OCI-LY3 (cell line): Measurements from ENCODE around the gene WARS2.
"Not testable (repeated sequence)": the region's sequence is repeated elsewhere in the genome, so short reads cannot be mapped to it uniquely, and the experiment has no call there.

Experiments
- H2AFZ ChIP-seq: fragments of 200-600, 300-600 bp; shearing (Covaris generic); 2 replicates; pipeline ENCODE4 v1.6.0; 2014; ENCODE audit warnings: antibody characterized with exemption, low read depth, low read length
- H3K27ac ChIP-seq: fragments of 200-600, 300-600 bp; sonication (generic); 2 replicates; pipeline ENCODE4 v1.5.1; 2014; ENCODE audit warnings: mild to moderate bottlenecking, low read length, moderate library complexity, mixed read lengths
- H3K27me3 ChIP-seq: fragments of 200-600, 300-600 bp; sonication (generic); 2 replicates; pipeline ENCODE4 v1.6.1; 2014; ENCODE audit warnings: low read depth, low read length, mixed read lengths
- H3K36me3 ChIP-seq: fragments of 200-600, 300-600 bp; sonication (generic); replicated peaks from 2 replicates; pipeline ENCODE3; 2014; ENCODE audit warnings: low read depth, low read length, mixed read lengths
- H3K4me1 ChIP-seq: fragments of 300-600, 200-600 bp; sonication (generic); 2 replicates; pipeline ENCODE4 v1.6.1; 2014; ENCODE audit warnings: low read length, mixed read lengths
- H3K4me2 ChIP-seq: fragments of 200-600, 300-600 bp; sonication (generic); 2 replicates; pipeline ENCODE4 v1.6.1; 2014; ENCODE audit warnings: low read length, mixed read lengths
- H3K4me3 ChIP-seq: fragments of 300-600, 200-600 bp; sonication (generic); 2 replicates; pipeline ENCODE4 v1.5.1; 2014; ENCODE audit warnings: antibody characterized with exemption, mild to moderate bottlenecking, low read length, moderate library complexity
- H3K79me2 ChIP-seq: fragments of 300-600, 200-600 bp; shearing (Covaris generic); 2 replicates; pipeline ENCODE4 v1.6.1; 2014; ENCODE audit warnings: mild to moderate bottlenecking, low read length, mixed read lengths
- H3K9ac ChIP-seq: fragments of 300-600, 200-600 bp; shearing (Covaris generic); 2 replicates; pipeline ENCODE4 v1.6.0; 2014; ENCODE audit warnings: mild to moderate bottlenecking, low read length, moderate library complexity
- H3K9me3 ChIP-seq: fragments of 200-600, 300-600 bp; shearing (Covaris generic); 2 replicates; pipeline ENCODE4 v1.6.1; 2014; ENCODE audit warnings: low read length, mixed read lengths; ENCODE audit not compliant: insufficient read depth
- H4K20me1 ChIP-seq: fragments of 200-600, 300-600 bp; sonication (generic); 2 replicates; pipeline ENCODE4 v1.6.1; 2016; ENCODE audit warnings: low read length, mixed read lengths; ENCODE audit not compliant: insufficient read depth
- EZH2phosphoT487 ChIP-seq: fragments of 200-600 bp; shearing (Covaris generic); IDR thresholded peaks from 2 replicates; pipeline ENCODE4 v1.6.1; 2018; ENCODE audit warnings: antibody characterized with exemption, mixed run types, low read depth
- TF ChIP-seq, protein P1 (sequence below): fragments of 200-600, 300-600 bp; sonication (generic); IDR thresholded peaks from 2 replicates; pipeline ENCODE4 v1.5.1; 2014; ENCODE audit warnings: antibody characterized with exemption, low read length, low read depth

The WARS2 gene

GRCh38 chr1:119133987-119134386 is 6.5 kb downstream of the WARS2 start:
- H3K79me2 ChIP-seq, result peaks cover 6% of the 10 kb centered on the region; the same call in 1 of the 2 replicates
- H2AFZ ChIP-seq, result no peak overlapping the region
- no peaks in the 10 kb centered on the region for H4K20me1 ChIP-seq
- peaks cover under 1% of the 10 kb centered on the region; the same call in 1 of the 2 replicates for H3K4me1 ChIP-seq
- H3K4me3 ChIP-seq, result no peak overlapping the region
- no peak overlapping the region for H3K27ac ChIP-seq
- no peak overlapping the region for H3K9ac ChIP-seq
- no peaks in the 10 kb centered on the region for H3K27me3 ChIP-seq
- no peaks in the 10 kb centered on the region for H3K9me3 ChIP-seq
- H3K4me2 ChIP-seq, result no peak overlapping the region
- TF ChIP-seq, protein P1, sequence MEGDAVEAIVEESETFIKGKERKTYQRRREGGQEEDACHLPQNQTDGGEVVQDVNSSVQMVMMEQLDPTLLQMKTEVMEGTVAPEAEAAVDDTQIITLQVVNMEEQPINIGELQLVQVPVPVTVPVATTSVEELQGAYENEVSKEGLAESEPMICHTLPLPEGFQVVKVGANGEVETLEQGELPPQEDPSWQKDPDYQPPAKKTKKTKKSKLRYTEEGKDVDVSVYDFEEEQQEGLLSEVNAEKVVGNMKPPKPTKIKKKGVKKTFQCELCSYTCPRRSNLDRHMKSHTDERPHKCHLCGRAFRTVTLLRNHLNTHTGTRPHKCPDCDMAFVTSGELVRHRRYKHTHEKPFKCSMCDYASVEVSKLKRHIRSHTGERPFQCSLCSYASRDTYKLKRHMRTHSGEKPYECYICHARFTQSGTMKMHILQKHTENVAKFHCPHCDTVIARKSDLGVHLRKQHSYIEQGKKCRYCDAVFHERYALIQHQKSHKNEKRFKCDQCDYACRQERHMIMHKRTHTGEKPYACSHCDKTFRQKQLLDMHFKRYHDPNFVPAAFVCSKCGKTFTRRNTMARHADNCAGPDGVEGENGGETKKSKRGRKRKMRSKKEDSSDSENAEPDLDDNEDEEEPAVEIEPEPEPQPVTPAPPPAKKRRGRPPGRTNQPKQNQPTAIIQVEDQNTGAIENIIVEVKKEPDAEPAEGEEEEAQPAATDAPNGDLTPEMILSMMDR, result no peak
- no peak for TF ChIP-seq EZH2phosphoT487
- no peaks in the 10 kb centered on the region for H3K36me3 ChIP-seq

- no peak overlapping the region for H3K9ac ChIP-seq
- no peak overlapping the region for H3K27ac ChIP-seq
- no peaks in the 10 kb centered on the region for H3K9me3 ChIP-seq
- H4K20me1 ChIP-seq, result no peaks in the 10 kb centered on the region
- no peaks in the 10 kb centered on the region for H3K27me3 ChIP-seq
- TF ChIP-seq EZH2phosphoT487, result no peak
- TF ChIP-seq, protein P1, result no peak
- no peak overlapping the region for H3K4me3 ChIP-seq
- no peak overlapping the region for H3K4me2 ChIP-seq
- no peaks in the 10 kb centered on the region for H3K4me1 ChIP-seq
- no peak overlapping the region for H2AFZ ChIP-seq
- peaks cover 3% of the 10 kb centered on the region; the same call in 1 of the 2 replicates for H3K79me2 ChIP-seq
- H3K36me3 ChIP-seq, result no peaks in the 10 kb centered on the region
Measured at GRCh38 chr1:119132179-119132578, 8.3 kb downstream of the WARS2 start.

DNA sequence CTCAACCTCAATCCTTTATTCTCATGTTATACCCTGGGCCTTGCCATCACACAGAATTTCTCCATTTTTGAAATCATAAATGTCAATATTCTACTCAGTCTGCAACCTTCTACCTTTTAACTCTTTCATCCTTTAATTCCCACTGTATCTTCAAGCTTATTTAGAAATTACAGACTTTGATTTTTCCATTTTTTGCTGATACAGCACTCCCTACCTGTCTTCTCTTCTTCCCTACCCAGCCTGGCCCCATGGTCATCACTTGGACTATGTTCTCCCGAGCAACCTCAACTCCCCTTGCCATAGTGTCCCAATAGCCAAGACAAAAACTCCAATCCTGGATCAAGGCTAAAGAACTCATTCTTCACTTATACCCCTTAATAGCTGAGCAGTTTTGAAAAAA is 14.6 kb downstream of the WARS2 start:
- no peak for TF ChIP-seq EZH2phosphoT487
- TF ChIP-seq, protein P1, result no peak
- H3K9me3 ChIP-seq, result no peaks in the 10 kb centered on the region
- no peaks in the 10 kb centered on the region for H3K36me3 ChIP-seq
- H3K27me3 ChIP-seq, result no peaks in the 10 kb centered on the region
- H3K4me3 ChIP-seq, result no peak overlapping the region
- H2AFZ ChIP-seq, result no peak overlapping the region
- H3K27ac ChIP-seq, result no peak overlapping the region
- no peaks in the 10 kb centered on the region for H3K4me1 ChIP-seq
- H3K9ac ChIP-seq, result no peak overlapping the region
- H3K79me2 ChIP-seq, result no peaks in the 10 kb centered on the region
- no peaks in the 10 kb centered on the region for H4K20me1 ChIP-seq
- H3K4me2 ChIP-seq, result no peak overlapping the region

- no peak for TF ChIP-seq EZH2phosphoT487
- TF ChIP-seq, protein P1, result no peak
- no peak overlapping the region for H3K27ac ChIP-seq
- no peak overlapping the region for H3K4me3 ChIP-seq
- no peaks in the 10 kb centered on the region for H3K4me1 ChIP-seq
- no peaks in the 10 kb centered on the region for H3K79me2 ChIP-seq
- H3K9ac ChIP-seq, result no peak overlapping the region
- no peak overlapping the region for H2AFZ ChIP-seq
- no peak overlapping the region for H3K4me2 ChIP-seq
- no peaks in the 10 kb centered on the region for H3K27me3 ChIP-seq
- no peaks in the 10 kb centered on the region for H4K20me1 ChIP-seq
- H3K36me3 ChIP-seq, result no peaks in the 10 kb centered on the region
- H3K9me3 ChIP-seq, result no peaks in the 10 kb centered on the region
Measured at GRCh38 chr1:119124764-119125163, 15.7 kb downstream of the WARS2 start.

GRCh38 chr1:119121872-119122271 is 18.6 kb downstream of the WARS2 start:
- not testable (repeated sequence) for H2AFZ ChIP-seq, H4K20me1 ChIP-seq, H3K4me1 ChIP-seq, H3K79me2 ChIP-seq, H3K4me2 ChIP-seq, H3K27ac ChIP-seq, H3K9me3 ChIP-seq, H3K4me3 ChIP-seq, H3K27me3 ChIP-seq, H3K9ac ChIP-seq, H3K36me3 ChIP-seq
